ACC112 (cell line): ENCODE results near the gene SDK1.

Experiments used
- H2AFZ ChIP-seq: fragments of 200-600 bp; sonication (generic); one replicate; pipeline ENCODE4 v1.6.0; 2017; ENCODE audit warnings: antibody characterized with exemption, low read length; ENCODE audit not compliant: unreplicated experiment
- H3K27ac ChIP-seq: fragments of 200-600 bp; sonication (generic); 2 replicates; pipeline ENCODE4 v1.5.1; 2014; ENCODE audit warnings: low read depth, mild to moderate bottlenecking, antibody characterized with exemption, low read length, moderate library complexity
- H3K27me3 ChIP-seq: fragments of 200-600 bp; sonication (generic); 2 replicates; pipeline ENCODE4 v1.6.1; 2014; ENCODE audit warnings: mild to moderate bottlenecking, antibody characterized with exemption, low read length, moderate library complexity, mixed read lengths; ENCODE audit not compliant: insufficient read depth
- H3K36me3 ChIP-seq: fragments of 200-600 bp; sonication (generic); 2 replicates; pipeline ENCODE4 v1.6.1; 2016; ENCODE audit warnings: mild to moderate bottlenecking, antibody characterized with exemption, low read length, moderate library complexity, mixed read lengths; ENCODE audit not compliant: insufficient read depth
- H3K4me1 ChIP-seq: fragments of 200-600 bp; sonication (generic); one replicate; pipeline ENCODE4 v1.6.1; 2016; ENCODE audit warnings: low read length, mixed read lengths; ENCODE audit not compliant: insufficient read depth, unreplicated experiment, control insufficient read depth
- H3K4me3 ChIP-seq: fragments of 200-600 bp; sonication (generic); 2 replicates; pipeline ENCODE4 v1.5.1; 2014; ENCODE audit warnings: mild to moderate bottlenecking, low read depth, low read length
- H3K79me2 ChIP-seq: fragments of 200-600 bp; sonication (generic); one replicate; pipeline ENCODE4 v1.6.0; 2016; ENCODE audit warnings: low read length; ENCODE audit not compliant: control insufficient read depth, unreplicated experiment, insufficient read depth

Gene SDK1

GRCh38 chr7:4190010-4190981, 889.2 kb downstream of the SDK1 start:
- Histone ChIP-seq H3K4me1 (no peaks in the 10 kb centered on the region), H3K4me3 (no peak overlapping the region), H2AFZ (no peak overlapping the region), H3K27me3 (no peaks in the 10 kb centered on the region), H3K27ac (no peak overlapping the region), H3K79me2 (no peaks in the 10 kb centered on the region), H3K36me3 (no peaks in the 10 kb centered on the region)

- Histone ChIP-seq H3K27me3 (no peaks in the 10 kb centered on the region), H2AFZ (no peak overlapping the region), H3K36me3 (no peaks in the 10 kb centered on the region), H3K27ac (no peak overlapping the region), H3K79me2 (no peaks in the 10 kb centered on the region), H3K4me3 (no peak overlapping the region), H3K4me1 (no peaks in the 10 kb centered on the region)
These were observed 890.0 kb downstream of the SDK1 start for GRCh38 chr7:4191046-4191445.

- Histone ChIP-seq H3K4me3 (no peak overlapping the region), H3K4me1 (no peaks in the 10 kb centered on the region), H3K79me2 (no peaks in the 10 kb centered on the region), H3K27ac (no peak overlapping the region), H3K36me3 (no peaks in the 10 kb centered on the region), H2AFZ (no peak overlapping the region), H3K27me3 (no peaks in the 10 kb centered on the region)
These were observed 890.5 kb downstream of the SDK1 start for GRCh38 chr7:4191525-4191924.

GRCh38 chr7:4195660-4196059, 894.6 kb downstream of the SDK1 start:
- Histone ChIP-seq H3K4me3 (no peak overlapping the region), H3K4me1 (no peaks in the 10 kb centered on the region), H3K27me3 (no peaks in the 10 kb centered on the region), H3K27ac (no peak overlapping the region), H3K79me2 (no peaks in the 10 kb centered on the region), H3K36me3 (no peaks in the 10 kb centered on the region), H2AFZ (no peak overlapping the region)

GRCh38 chr7:4196121-4196819, 895.2 kb downstream of the SDK1 start:
- Histone ChIP-seq H3K4me3 (no peak overlapping the region), H3K36me3 (no peaks in the 10 kb centered on the region), H3K79me2 (no peaks in the 10 kb centered on the region), H3K4me1 (no peaks in the 10 kb centered on the region), H3K27me3 (no peaks in the 10 kb centered on the region), H2AFZ (no peak overlapping the region), H3K27ac (no peak overlapping the region)

GRCh38 chr7:4198301-4198700, 897.2 kb downstream of the SDK1 start:
- Histone ChIP-seq H3K4me1 (no peaks in the 10 kb centered on the region), H3K27ac (no peak overlapping the region), H3K4me3 (no peak overlapping the region), H3K36me3 (no peaks in the 10 kb centered on the region), H3K27me3 (no peaks in the 10 kb centered on the region), H3K79me2 (no peaks in the 10 kb centered on the region), H2AFZ (no peak overlapping the region)

- Histone ChIP-seq H3K27ac (no peak overlapping the region), H3K36me3 (no peaks in the 10 kb centered on the region), H2AFZ (no peak overlapping the region), H3K79me2 (no peaks in the 10 kb centered on the region), H3K27me3 (no peaks in the 10 kb centered on the region), H3K4me1 (no peaks in the 10 kb centered on the region), H3K4me3 (no peak overlapping the region)
These were observed 899.6 kb downstream of the SDK1 start for GRCh38 chr7:4200546-4201094.

GRCh38 chr7:4201566-4201965, 900.5 kb downstream of the SDK1 start:
- Histone ChIP-seq H3K4me3 (no peak overlapping the region), H3K4me1 (no peaks in the 10 kb centered on the region), H3K27me3 (no peaks in the 10 kb centered on the region), H2AFZ (no peak overlapping the region), H3K79me2 (no peaks in the 10 kb centered on the region), H3K36me3 (no peaks in the 10 kb centered on the region), H3K27ac (no peak overlapping the region)

- no peaks in the 10 kb centered on the region for H3K79me2 ChIP-seq
- no peak overlapping the region for H3K27ac ChIP-seq
- no peaks in the 10 kb centered on the region for H3K36me3 ChIP-seq
- H3K27me3 ChIP-seq, result no peaks in the 10 kb centered on the region
- no peaks in the 10 kb centered on the region for H3K4me1 ChIP-seq
- no peak overlapping the region for H3K4me3 ChIP-seq
- H2AFZ ChIP-seq, result no peak overlapping the region
These were observed 901.2 kb downstream of the SDK1 start for GRCh38 chr7:4202154-4202736.

- no peaks in the 10 kb centered on the region for H3K4me1 ChIP-seq
- H3K4me3 ChIP-seq, result no peak overlapping the region
- no peak overlapping the region for H2AFZ ChIP-seq
- H3K79me2 ChIP-seq, result no peaks in the 10 kb centered on the region
- H3K36me3 ChIP-seq, result no peaks in the 10 kb centered on the region
- no peak overlapping the region for H3K27ac ChIP-seq
- H3K27me3 ChIP-seq, result no peaks in the 10 kb centered on the region
These were observed 901.9 kb downstream of the SDK1 start for GRCh38 chr7:4202954-4203353.
